Peyer's patch (tissue), 4 donors: ENCODE measurements around the gene MFSD6L. TPM values are rescaled to one million over a fixed set of nuclear protein-coding genes. Genes with fewer than 3 reads are reported as not detected.

Source experiments
- DNase-seq, 3 donors: peaks; one replicate each; pipeline ENCODE4 v3.0.0-alpha.2; 2017 to 2019
- H3K27ac ChIP-seq, 4 donors: fragments of 200-600 bp; sonication (generic); one replicate each; pipeline ENCODE4 v1.5.1; 2016 to 2019
- H3K27me3 ChIP-seq, 2 donors: fragments of 200-600 bp; sonication (generic); one replicate each; pipeline ENCODE4 v1.5.1; 2019
- H3K36me3 ChIP-seq, 3 donors: fragments of 200-600 bp; sonication (generic); one replicate each; pipeline ENCODE4 v1.5.1; 2016 to 2019
- H3K4me1 ChIP-seq, 4 donors: fragments of 200-600 bp; sonication (generic); one replicate each; pipeline ENCODE4 v1.5.1; 2016 to 2019
- H3K4me3 ChIP-seq, 4 donors: fragments of 200-600 bp; sonication (generic); 1 replicate in 3 of 4; 2 replicates in 1 of 4; pipeline ENCODE4 v1.5.1; 2016 to 2019; ENCODE audit warnings: mild to moderate bottlenecking in 1 of 4
- H3K9me3 ChIP-seq, 4 donors: fragments of 200-600 bp; sonication (generic); one replicate each; pipeline ENCODE4 v1.5.1; 2016 to 2019; ENCODE audit warnings: mild to moderate bottlenecking in 1 of 4
- POLR2A ChIP-seq, 2 donors: fragments of 450-650 bp; IDR thresholded peaks; one replicate each; pipeline ENCODE4 v1.5.1; 2017; ENCODE audit warnings: antibody characterized with exemption in 2 of 2, mild to moderate bottlenecking in 2 of 2, moderate library complexity in 2 of 2
- total RNA-seq, 4 donors: library from RNA; depleted of rRNA; stranded (reverse); fragments of >200 nt; gene quantifications; one replicate each; pipeline ENCODE4 v1.1.0, GENCODE V29; 2016
- TF ChIP-seq, protein P1 (sequence below), 6 experiments: fragments of 450-650 bp in 4 of 6; fragments of 200-600 bp in 2 of 6; sonication (generic) in 1 of 6; IDR thresholded peaks; one replicate each; pipeline ENCODE4 v1.5.1; 2017 to 2019; ENCODE audit warnings: antibody characterized with exemption in 6 of 6, mild to moderate bottlenecking in 3 of 6, moderate library complexity in 1 of 6

MFSD6L gene
- total RNA-seq, 4 donors from 2014 or later: 1.2 to 3.2 (median 1.6) TPM; not detected in 1

DNA sequence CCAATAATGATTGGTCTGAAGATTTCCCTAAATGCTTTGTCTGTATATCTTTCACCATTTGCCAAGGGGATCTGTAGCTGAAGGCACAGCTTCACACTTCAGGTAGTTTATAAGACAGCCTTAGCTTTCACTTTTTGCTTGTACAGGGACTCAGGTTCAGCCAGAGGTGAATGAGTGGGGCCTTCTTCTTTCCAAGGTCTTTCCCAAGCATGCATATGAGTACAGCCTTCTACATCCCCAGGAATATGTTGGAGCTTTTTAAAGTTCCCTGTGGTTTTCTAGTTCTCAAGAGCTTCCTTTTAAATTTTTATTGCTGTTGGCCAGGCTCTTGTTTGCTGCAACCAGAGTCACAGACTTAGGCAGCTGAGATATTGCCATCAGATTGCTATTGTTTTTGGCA, 22.9 kb downstream of the MFSD6L start:
- H3K9me3 ChIP-seq: no peaks in the 10 kb centered on the region
- no peak for DNase-seq
- no peaks in the 10 kb centered on the region for H3K36me3 ChIP-seq
- no peaks in the 10 kb centered on the region for H3K4me1 ChIP-seq
- no peaks in the 10 kb centered on the region for H3K27me3 ChIP-seq
- H3K4me3 ChIP-seq: no peak overlapping the region
- TF ChIP-seq, protein P1, sequence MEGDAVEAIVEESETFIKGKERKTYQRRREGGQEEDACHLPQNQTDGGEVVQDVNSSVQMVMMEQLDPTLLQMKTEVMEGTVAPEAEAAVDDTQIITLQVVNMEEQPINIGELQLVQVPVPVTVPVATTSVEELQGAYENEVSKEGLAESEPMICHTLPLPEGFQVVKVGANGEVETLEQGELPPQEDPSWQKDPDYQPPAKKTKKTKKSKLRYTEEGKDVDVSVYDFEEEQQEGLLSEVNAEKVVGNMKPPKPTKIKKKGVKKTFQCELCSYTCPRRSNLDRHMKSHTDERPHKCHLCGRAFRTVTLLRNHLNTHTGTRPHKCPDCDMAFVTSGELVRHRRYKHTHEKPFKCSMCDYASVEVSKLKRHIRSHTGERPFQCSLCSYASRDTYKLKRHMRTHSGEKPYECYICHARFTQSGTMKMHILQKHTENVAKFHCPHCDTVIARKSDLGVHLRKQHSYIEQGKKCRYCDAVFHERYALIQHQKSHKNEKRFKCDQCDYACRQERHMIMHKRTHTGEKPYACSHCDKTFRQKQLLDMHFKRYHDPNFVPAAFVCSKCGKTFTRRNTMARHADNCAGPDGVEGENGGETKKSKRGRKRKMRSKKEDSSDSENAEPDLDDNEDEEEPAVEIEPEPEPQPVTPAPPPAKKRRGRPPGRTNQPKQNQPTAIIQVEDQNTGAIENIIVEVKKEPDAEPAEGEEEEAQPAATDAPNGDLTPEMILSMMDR (IDR thresholded peaks at IDR 0.05): no peak
- TF ChIP-seq POLR2A (IDR thresholded peaks at IDR 0.05): no peak
- H3K27ac ChIP-seq: no peak overlapping the region

DNA sequence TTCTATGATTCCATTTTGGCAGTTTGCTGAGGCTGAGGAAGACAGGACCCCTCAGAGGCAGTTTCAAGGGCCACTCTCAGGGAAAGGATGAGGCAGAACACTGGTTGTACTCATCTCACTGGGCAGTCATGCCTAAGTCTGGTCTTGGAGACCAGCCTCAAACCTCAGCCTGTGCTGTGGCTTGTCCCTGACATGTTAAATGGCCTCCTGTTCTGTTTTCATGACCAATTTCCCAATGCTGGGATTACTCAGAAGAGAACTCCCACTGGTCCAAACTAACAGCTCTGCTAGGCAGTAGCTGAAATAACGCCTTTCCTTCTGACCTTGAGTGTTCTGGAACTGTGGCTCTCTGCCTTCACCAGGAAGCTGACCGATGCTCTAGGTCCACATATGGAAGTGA, 32.4 kb downstream of the MFSD6L start:
- H3K9me3 ChIP-seq: no peaks in the 10 kb centered on the region
- no peak overlapping the region for H3K27ac ChIP-seq
- no peak for DNase-seq
- no peak overlapping the region for H3K4me3 ChIP-seq
- H3K27me3 ChIP-seq: no peaks in the 10 kb centered on the region
- H3K36me3 ChIP-seq: no peaks in the 10 kb centered on the region
- TF ChIP-seq, protein P1 (IDR thresholded peaks at IDR 0.05): no peak
- no peak for TF ChIP-seq POLR2A (IDR thresholded peaks at IDR 0.05)
- H3K4me1 ChIP-seq: no peaks in the 10 kb centered on the region

DNA sequence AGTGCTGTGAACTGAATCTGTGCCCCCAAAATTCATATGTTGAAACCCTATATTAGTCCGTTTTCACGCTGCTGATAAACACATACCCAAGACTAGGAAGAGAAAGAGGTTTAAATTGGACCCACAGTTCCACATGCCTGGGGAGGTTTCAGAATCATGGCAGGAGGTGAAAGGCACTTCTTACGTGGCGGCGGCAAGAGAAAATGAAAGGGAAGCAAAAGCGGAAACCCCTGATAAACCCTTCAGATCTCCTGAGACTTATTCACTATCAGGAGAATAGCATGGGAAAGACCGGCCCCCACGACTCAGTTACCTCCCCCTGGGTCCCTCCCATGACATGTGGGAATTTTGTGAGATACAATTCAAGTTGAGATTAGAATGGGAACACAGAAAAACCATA, 37.2 kb downstream of the MFSD6L start:
- Histone ChIP-seq H3K27ac (no peak overlapping the region), H3K27me3 (no peaks in the 10 kb centered on the region), H3K9me3 (no peaks in the 10 kb centered on the region), H3K4me3 (no peak overlapping the region), H3K36me3 (no peaks in the 10 kb centered on the region), H3K4me1 (no peaks in the 10 kb centered on the region)
- no peak for DNase-seq
- TF ChIP-seq, protein P1 (IDR thresholded peaks at IDR 0.05): no peak
- no peak for TF ChIP-seq POLR2A (IDR thresholded peaks at IDR 0.05)

DNA sequence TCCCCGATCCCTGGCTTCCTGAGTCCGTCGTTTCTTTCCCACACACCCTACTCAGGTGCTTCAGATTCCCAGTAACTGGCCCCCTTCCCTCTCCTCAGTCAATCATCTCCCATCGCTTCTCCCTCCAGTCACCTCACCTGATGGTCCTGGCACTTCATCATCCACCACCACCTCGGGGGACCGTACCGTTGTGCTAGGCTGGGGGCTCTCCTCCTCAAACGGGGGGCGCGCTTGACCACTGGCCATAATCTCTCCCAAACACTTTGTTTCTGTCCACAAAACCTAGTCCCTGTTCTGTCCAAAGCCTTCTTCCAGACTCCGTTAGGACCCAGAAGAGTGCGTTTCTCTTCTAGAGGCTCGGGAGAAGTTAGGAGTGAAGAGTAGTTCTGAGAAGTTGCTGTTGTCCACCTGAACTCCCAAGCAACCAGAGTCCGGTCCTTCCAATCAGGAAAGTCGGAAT, 41.0 kb downstream of the MFSD6L start, which contains the start of gene SPDYE4:
SPDYE4 (minus strand) TSS at position 410 of the 460 bp plus-strand sequence; CDS start at position 246, 164 bp downstream.
- Histone ChIP-seq H3K9me3 (no peaks in the 10 kb centered on the region), H3K4me3 (no peak within 1 kb of the TSS), H3K4me1 (no peaks in the 10 kb centered on the region), H3K27me3 (no peaks in the 10 kb centered on the region), H3K27ac (no peak within 1 kb of the TSS), H3K36me3 (no peaks in the 10 kb centered on the region)
- TF ChIP-seq, protein P1 (IDR thresholded peaks at IDR 0.05): no peak
- no peak for TF ChIP-seq POLR2A (IDR thresholded peaks at IDR 0.05)
- no peak for DNase-seq

DNA sequence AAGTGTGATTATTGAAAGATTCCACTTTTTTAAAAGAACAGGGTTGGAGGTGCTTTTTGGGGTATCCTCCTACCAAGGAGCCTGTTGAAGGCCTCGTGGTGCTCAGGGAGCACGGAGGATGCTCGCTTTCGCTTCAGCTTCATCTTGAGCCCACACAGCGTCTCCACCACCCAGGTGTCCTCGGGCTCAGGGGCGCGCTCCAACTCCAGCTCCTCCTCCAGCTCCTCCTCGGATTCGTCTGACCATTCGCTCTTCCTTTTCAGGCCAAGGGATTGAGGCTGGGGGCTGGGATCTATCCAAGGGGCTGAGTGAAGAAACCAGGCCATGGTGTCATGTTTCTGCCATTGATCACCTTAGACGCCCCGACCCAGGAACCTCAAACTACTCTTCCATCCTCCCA, 42.0 kb downstream of the MFSD6L start:
- Histone ChIP-seq H3K4me3 (no peak overlapping the region), H3K9me3 (no peaks in the 10 kb centered on the region), H3K4me1 (no peaks in the 10 kb centered on the region), H3K27ac (no peak overlapping the region), H3K36me3 (no peaks in the 10 kb centered on the region), H3K27me3 (no peaks in the 10 kb centered on the region)
- no peak for TF ChIP-seq POLR2A (IDR thresholded peaks at IDR 0.05)
- TF ChIP-seq, protein P1 (IDR thresholded peaks at IDR 0.05): no peak
- no peak for DNase-seq
